K562 (cell line): Measurements from ENCODE around the gene PTBP3. TPM values are rescaled to one million over a fixed set of nuclear protein-coding genes. Genes with fewer than 3 reads are reported as not detected.

ENCODE experiments used
- ATAC-seq: fragments of 200-7000 bp; cut with Tn5 transposase; 3 replicates; pipeline ENCODE4 v1.9.1; 2020; ENCODE audit warnings: moderate library complexity
- Bru-seq: library from RNA; stranded (reverse); fragments of 400-500 nt; gene quantifications from one replicate; lab custom pipeline; 2021; lab: Mats Ljungman, UMichigan
- BruChase-seq, 2 experiments: library from RNA; stranded (reverse); fragments of 400-500 nt; gene quantifications; one replicate each; lab custom pipeline; 2021; lab: Mats Ljungman, UMichigan
- BruUV-seq: library from RNA; stranded (reverse); fragments of 400-500 nt; replicated peaks from 2 replicates; lab custom pipeline; 2021; lab: Mats Ljungman, UMichigan
- CTCF ChIA-PET: fragments of 300-600 bp; formaldehyde crosslinking; extraction: SDS; loops from one replicate; lab custom pipeline; 2021; ENCODE audit warnings: low intra/inter-chr PET ratio; lab: Yijun Ruan, JAX
- POLR2A ChIA-PET: fragments of 300-600, 350-650 bp; sonication (Branson Sonifier 250); formaldehyde crosslinking; extraction: SDS; loops from one replicate; lab custom pipeline; 2021; ENCODE audit warnings: antibody characterized with exemption, inconsistent platforms; lab: Yijun Ruan, JAX
- DNase-seq, 4 experiments: peaks; one replicate each; pipeline versions ENCODE4 v3.0.0 to v3.0.0-alpha.2; 2011 to 2018; ENCODE audit warnings: low spot score in 3 of 4, mixed read lengths in 3 of 4; ENCODE audit errors: extremely low read depth in 1 of 4
- FAIRE-seq: peaks from 2 replicates; lab custom pipeline; 2011; peaks lifted over from hg19 to GRCh38; lab: Jason Lieb, UNC
- H2AFZ ChIP-seq: 2 replicates; pipeline ENCODE4 v1.6.0; 2011; ENCODE audit warnings: low read depth, low read length, control low read depth, inconsistent platforms
- H3K27ac ChIP-seq: fragments of 200-600 bp; 3 replicates; pipeline ENCODE4 v1.8.0; 2011; ENCODE audit warnings: low read depth, mild to moderate bottlenecking, control low read depth, inconsistent platforms, low read length, moderate library complexity, mixed read lengths; ENCODE audit errors: extremely low read depth
- H3K27me3 ChIP-seq, 2 experiments: fragments of 300-600 bp in 1 of 2; 2 replicates in 1 of 2; 3 replicates in 1 of 2; pipeline versions ENCODE4 v1.6.0 to v1.8.0; 2011; ENCODE audit warnings: inconsistent platforms in 2 of 2, low read length in 2 of 2, mild to moderate bottlenecking in 1 of 2, mixed read lengths in 1 of 2, moderate library complexity in 1 of 2; ENCODE audit not compliant: control insufficient read depth in 2 of 2, insufficient read depth in 2 of 2
- H3K36me3 ChIP-seq: fragments of 300-600 bp; 3 replicates; pipeline ENCODE4 v1.8.0; 2011; ENCODE audit warnings: mild to moderate bottlenecking, low read length, inconsistent platforms; ENCODE audit not compliant: control insufficient read depth, insufficient read depth
- H3K4me1 ChIP-seq, 2 experiments: fragments of 200-600 bp in 1 of 2; replicated peaks in 1 of 2; 2 replicates in 1 of 2; 3 replicates in 1 of 2; pipeline versions ENCODE4 v1.5.1 to v1.8.0; 2011; ENCODE audit warnings: inconsistent platforms in 2 of 2, low read length in 2 of 2, mild to moderate bottlenecking in 1 of 2, mixed read lengths in 1 of 2, moderate library complexity in 1 of 2; ENCODE audit not compliant: control insufficient read depth in 2 of 2, insufficient read depth in 2 of 2
- H3K4me2 ChIP-seq: 2 replicates; pipeline ENCODE4 v1.6.1; 2011; ENCODE audit warnings: low read length, control low read depth, inconsistent platforms, mixed read lengths; ENCODE audit not compliant: insufficient read depth
- H3K4me3 ChIP-seq: fragments of 200-600 bp; sonication (generic), shearing (Covaris generic); 2 replicates; pipeline ENCODE4 v1.5.1; 2016; ENCODE audit warnings: control low read depth, inconsistent platforms
- H3K79me2 ChIP-seq: fragments of 200-600 bp; 3 replicates; pipeline ENCODE4 v1.8.0; 2011; ENCODE audit warnings: low read length, inconsistent platforms; ENCODE audit not compliant: control insufficient read depth, insufficient read depth
- H3K9ac ChIP-seq, 2 experiments: 2 replicates each; pipeline versions ENCODE4 v1.6.0 to v1.6.1; 2011; ENCODE audit warnings: low read depth in 2 of 2, low read length in 2 of 2, control low read depth in 1 of 2, inconsistent platforms in 1 of 2, mild to moderate bottlenecking in 1 of 2, mixed read lengths in 1 of 2; ENCODE audit not compliant: insufficient read depth in 1 of 2
- H3K9me1 ChIP-seq: one replicate; pipeline ENCODE4 v1.6.0; 2011; ENCODE audit warnings: inconsistent platforms, mild to moderate bottlenecking, low read length, moderate library complexity; ENCODE audit not compliant: control insufficient read depth, insufficient read depth
- H3K9me3 ChIP-seq: replicated peaks from 2 replicates; pipeline ENCODE4 v1.5.1; 2011; ENCODE audit warnings: low read depth, low read length, inconsistent platforms; ENCODE audit not compliant: control insufficient read depth, insufficient read depth
- H4K20me1 ChIP-seq: replicated peaks from 2 replicates; pipeline ENCODE4 v1.6.1; 2011; ENCODE audit warnings: low read length, inconsistent platforms, mixed read lengths; ENCODE audit not compliant: control insufficient read depth, insufficient read depth
- BCL6 ChIP-seq: fragments of 250-450 bp; sonication (Bioruptor Pico); IDR thresholded peaks from 2 replicates; pipeline ENCODE4 v1.4.0; 2020
- FOXP1 ChIP-seq: sonication (generic); formaldehyde crosslinking; IDR thresholded peaks from 2 replicates; pipeline ENCODE4 v1.8.0; 2022; ENCODE audit warnings: mild to moderate bottlenecking, missing genetic modification reagents
- GATAD2A ChIP-seq: fragments of 450-650 bp; IDR thresholded peaks from 2 replicates; pipeline ENCODE4 v1.6.1; 2017
- HBP1 ChIP-seq: fragments of 450-650 bp; formaldehyde crosslinking; IDR thresholded peaks from 2 replicates; pipeline ENCODE4 v1.4.0; 2022; ENCODE audit warnings: missing genetic modification characterization
- HDAC6 ChIP-seq: IDR thresholded peaks from 2 replicates; pipeline ENCODE4 v1.6.1; 2012; ENCODE audit warnings: low read depth, mild to moderate bottlenecking, control low read depth, inconsistent platforms, low read length, moderate library complexity
- KDM4B ChIP-seq, 2 experiments: fragments of 450-650 bp in 1 of 2; sonication (generic) in 1 of 2; IDR thresholded peaks; 2 replicates each; pipeline ENCODE4 v1.6.1; 2016 to 2017; ENCODE audit warnings: borderline replicate concordance in 2 of 2, antibody characterized with exemption in 1 of 2, low read depth in 1 of 2, mild to moderate bottlenecking in 1 of 2
- LCOR ChIP-seq: sonication (generic); formaldehyde crosslinking; IDR thresholded peaks from 2 replicates; pipeline ENCODE4 v1.8.0; 2022; ENCODE audit warnings: mild to moderate bottlenecking, missing genetic modification reagents
- MNT ChIP-seq, 2 experiments: fragments of 450-650 bp; conservative IDR thresholded peaks; 2 replicates each; pipeline ENCODE4 v1.6.1; 2017; ENCODE audit warnings: mild to moderate bottlenecking in 2 of 2, moderate library complexity in 2 of 2
- NCOR1 ChIP-seq: fragments of 450-650 bp; IDR thresholded peaks from 2 replicates; pipeline ENCODE4 v1.6.1; 2016; ENCODE audit warnings: mild to moderate bottlenecking, moderate library complexity
- RBM14 ChIP-seq: fragments of 200-400 bp; formaldehyde crosslinking; IDR thresholded peaks from 2 replicates; pipeline ENCODE4 v1.6.1; 2018; ENCODE audit warnings: low read depth, mild to moderate bottlenecking, low read length, moderate library complexity, borderline replicate concordance; ENCODE audit not compliant: insufficient read depth
- SMC3 ChIP-seq: conservative IDR thresholded peaks from 2 replicates; pipeline ENCODE4 v1.6.1; 2011; ENCODE audit warnings: low read depth, low read length, improper control_type of control experiment; ENCODE audit not compliant: insufficient read depth
- ZNF644 ChIP-seq: fragments of 200-800 bp; sonication (Bioruptor generic); IDR thresholded peaks from 2 replicates; pipeline ENCODE4 v1.6.1; 2016; ENCODE audit warnings: low read depth, missing genetic modification characterization, missing compliant biosample characterization
- WGBS: fragments of 100-300 bp; shearing (Covaris generic); methylation state at CpG from one replicate; pipeline ENCODE4 v1.1.6; 2016; ENCODE audit warnings: low coverage, mixed read lengths; ENCODE audit not compliant: insufficient coverage; ENCODE audit errors: missing lambda C conversion rate; 5-methylcytosine and 5-hydroxymethylcytosine counted together
- in situ Hi-C: fragments of 300-500 bp; cut with MboI; formaldehyde crosslinking; loops from 4 replicates; pipeline ENCODE4 v1.15.0; 2018; ENCODE audit warnings: inconsistent platforms, mixed read lengths
- intact Hi-C: fragments of 100-400 bp; cut with micrococcal nuclease; formaldehyde crosslinking; loops from 2 replicates; pipeline ENCODE4 v1.14.2; 2022
- long read RNA-seq, 3 experiments: library from polyadenylated mRNA in 2 of 3; library from RNA in 1 of 3; unstranded in 2 of 3; stranded (forward) in 1 of 3; transcript quantifications; one replicate each; pipeline ENCODE4 v2.0.0, GENCODE V29; 2019 to 2022
- polyA minus RNA-seq, 3 experiments: library from RNA; depleted of rRNA, polyadenylated mRNA; stranded (reverse); fragments of >200 nt; gene quantifications; 2 replicates each; pipeline ENCODE4 v1.2.3, GENCODE V29; 2011
- polyA plus RNA-seq, 8 experiments: library from polyadenylated mRNA; depleted of rRNA in 4 of 8; stranded (reverse) in 5 of 8; unstranded in 3 of 8; fragments of >200 nt; fragmentation: Nextera tagmentation in 2 of 8; fragmentation: Illumina TruSeq in 1 of 8; extraction: Ambion mirVana in 2 of 8; extraction: Trizol in 1 of 8; gene quantifications; 2 replicates each; pipeline versions ENCODE4 v1.2.1 to v1.2.3, GENCODE V29; 2011 to 2014; ENCODE audit warnings: inconsistent platforms in 1 of 8, missing spikeins in 1 of 8
- total RNA-seq, 7 experiments: library from RNA; depleted of rRNA in 6 of 7; stranded (reverse); fragments of >200 nt in 6 of 7; fragmentation: Illumina TruSeq in 2 of 7; extraction: Trizol in 2 of 7; gene quantifications; 2 replicates each; pipeline versions ENCODE4 v1.2.1 to v1.2.3, GENCODE V29; 2011 to 2021; ENCODE audit warnings: low replicate concordance in 1 of 7

PTBP3 gene
- total RNA-seq (2011; cell fraction: chromatin; rRNA removed; ENCODE audit: low replicate concordance), result 83.3 and 94.4 TPM in 2 replicates
- 15.2 and 20.9 TPM in 2 replicates for total RNA-seq (2011; cell fraction: nucleolus; rRNA removed)
- total RNA-seq (2011; cell fraction: nucleoplasm; rRNA removed), result 43.6 and 84.2 TPM in 2 replicates
- 36.9 and 44.4 TPM in 2 replicates for total RNA-seq (2014; rRNA removed)
- total RNA-seq (2014; rRNA removed; fragmentation: Illumina TruSeq; extraction: Trizol), result 83.5 and 93.8 TPM in 2 replicates
- total RNA-seq (2015; rRNA removed; fragmentation: Illumina TruSeq; extraction: Trizol), result 71.3 and 77.1 TPM in 2 replicates
- total RNA-seq (2021), result 109 and 116 TPM in 2 replicates
- 132 and 151 TPM in 2 replicates for polyA plus RNA-seq (2011; rRNA removed)
- 122 and 173 TPM in 2 replicates for polyA plus RNA-seq (2011; cell fraction: cytosol; rRNA removed)
- 54.8 and 78.5 TPM in 2 replicates for polyA plus RNA-seq (2011; cell fraction: nucleus; rRNA removed)
- polyA plus RNA-seq (2012), result 34.5 and 35.0 TPM in 2 replicates
- polyA plus RNA-seq (2014; fragmentation: Illumina TruSeq; extraction: Trizol), result 60.3 and 68.0 TPM in 2 replicates
- 10 to 100 TPM; 22.4 to 26.7 TPM for polyA plus RNA-seq (2014; fragmentation: Nextera tagmentation; extraction: Ambion mirVana)
- 42.0 and 45.5 TPM in 2 replicates for polyA plus RNA-seq (2014; rRNA removed)
- 252 and 271 TPM in 2 replicates for polyA minus RNA-seq (2011; rRNA and poly(A)+ RNA removed)
- 85.2 and 87.1 TPM in 2 replicates for polyA minus RNA-seq (2011; cell fraction: cytosol; rRNA and poly(A)+ RNA removed)
- polyA minus RNA-seq (2011; cell fraction: nucleus; rRNA and poly(A)+ RNA removed), result 22.9 and 43.9 TPM in 2 replicates
- Bru-seq, nascent RNA, result percentile 94 among the genes with signal in this experiment
- BruChase-seq, experiment 1, labeled RNA remaining after a 2-hour chase, result percentile 93 among the genes with signal in this experiment
- BruChase-seq, experiment 2, labeled RNA remaining after a 6-hour chase, result percentile 93 among the genes with signal in this experiment
- long read RNA-seq, experiment 1, full-length matches to known transcripts, result 4 of 122 reads
- long read RNA-seq, experiment 1, partial matches to known transcripts, result 13 of 122 reads
- long read RNA-seq, experiment 1, other reads (novel, unspliced or antisense), result 105 of 122 reads
- long read RNA-seq, experiment 2, full-length matches to known transcripts, result 1 of 51 reads
- long read RNA-seq, experiment 2, partial matches to known transcripts, result 1 of 51 reads
- long read RNA-seq, experiment 2, other reads (novel, unspliced or antisense), result 49 of 51 reads
- long read RNA-seq, experiment 3, full-length matches to known transcripts, result 3 of 12 reads
- long read RNA-seq, experiment 3, partial matches to known transcripts, result 0 of 12 reads
- long read RNA-seq, experiment 3, other reads (novel, unspliced or antisense), result 9 of 12 reads

- H2AFZ ChIP-seq, result peak within 1 kb of the TSS; percentile 97
- ATAC-seq (peak; percentile 83), FAIRE-seq (no peak), DNase-seq (peak; percentile 69 to 92 (median 78))
- BruUV-seq, result no TSS peak
- H4K20me1 ChIP-seq, result no peaks in the 10 kb centered on the region
- intact Hi-C loops (loop anchor here (2.0 to 10.0 kb wide), 6 partner anchors 61 to 438 kb away; partner anchors contain the start of gene UGCG), in situ Hi-C loops (no loop called here)
- CTCF ChIA-PET, result interaction anchor here (1.0 kb wide), 1 partner anchor 246 kb away, joined by 3 read pairs; no protein-coding TSS in a partner anchor
- H3K27me3 ChIP-seq, result no peaks in the 10 kb centered on the region
- H3K4me3 ChIP-seq, result peak within 1 kb of the TSS; percentile 90
- H3K9me3 ChIP-seq, result no peaks in the 10 kb centered on the region; the same call in 1 of the 2 replicates
- no peaks in the 10 kb centered on the region for H3K9me1 ChIP-seq
- WGBS, result under 1% methylated on average over 48 of the region's 90 CpGs
- H3K4me2 ChIP-seq, result peak within 1 kb of the TSS; percentile 88
- H3K79me2 ChIP-seq, result peaks cover 57% of the 10 kb centered on the region
- peaks cover 7 to 8% of the 10 kb centered on the region in 2 experiments; a peak in 3 of 5 replicates for H3K4me1 ChIP-seq
- H3K9ac ChIP-seq, result peak within 1 kb of the TSS; percentile 92 to 97
- H3K27ac ChIP-seq, result peak within 1 kb of the TSS; percentile 96
- POLR2A ChIA-PET, result interaction anchor here (0.6 to 1.7 kb wide), 14 partner anchors 10 to 852 kb away, joined by 3 to 12 read pairs (median 4); partner anchors contain the start of genes HSDL2 and KIAA1958
- H3K36me3 ChIP-seq, result peaks cover 11% of the 10 kb centered on the region; the same call in 2 of the 3 replicates
- TF ChIP-seq SMC3 (0 out of 2 replicates have a peak, but pooled peaks have one; percentile 3), ZNF644 (tag) (no peak; the same call in 1 of the 2 replicates), GATAD2A (no peak; the same call in 1 of the 2 replicates), HBP1 (CRISPR knock-in tag) (0 out of 2 replicates have a peak, but pooled peaks have one; percentile 43), MNT (conservative IDR thresholded peaks at IDR 0.05) (peak; percentile 88 to 97), NCOR1 (peak; percentile 59), RBM14 (0 out of 2 replicates have a peak, but pooled peaks have one; percentile 56), FOXP1 (CRISPR knock-in tag) (peak; percentile 77; the same call in 1 of the 2 replicates), LCOR (CRISPR knock-in tag) (no peak), BCL6 (CRISPR knock-in tag) (no peak), HDAC6 (no peak), KDM4B (IDR thresholded peaks at IDR 0.05; ENCODE audit: borderline replicate concordance in 2 of 2, low read depth in 1 of 2) (peak in 1 of 2 experiments; percentile 65; a peak in 1 of 4 replicates)
Observed at GRCh38 chr9:112332977-112333638, at the start of gene PTBP3. Gene PTBP3, minus strand, starts transcription at chr9:112333619. Its CDS starts 35,754 bp downstream, at chr9:112297865.
